ENCODE measurements around the gene PRKD1. TPM values are rescaled to one million over a fixed set of nuclear protein-coding genes. Genes with fewer than 3 reads are reported as not detected.
"Not testable (repeated sequence)": the region's sequence is repeated elsewhere in the genome, so short reads cannot be mapped to it uniquely, and the experiment has no call there.

PRKD1 gene
- total RNA-seq, 1 donor from 2014 or later = not detected

GRCh38 chr14:29745863-29746262 lies 181.8 kb downstream of the PRKD1 start:
- intact Hi-C loops (cut with micrococcal nuclease) = no loop called here

DNA sequence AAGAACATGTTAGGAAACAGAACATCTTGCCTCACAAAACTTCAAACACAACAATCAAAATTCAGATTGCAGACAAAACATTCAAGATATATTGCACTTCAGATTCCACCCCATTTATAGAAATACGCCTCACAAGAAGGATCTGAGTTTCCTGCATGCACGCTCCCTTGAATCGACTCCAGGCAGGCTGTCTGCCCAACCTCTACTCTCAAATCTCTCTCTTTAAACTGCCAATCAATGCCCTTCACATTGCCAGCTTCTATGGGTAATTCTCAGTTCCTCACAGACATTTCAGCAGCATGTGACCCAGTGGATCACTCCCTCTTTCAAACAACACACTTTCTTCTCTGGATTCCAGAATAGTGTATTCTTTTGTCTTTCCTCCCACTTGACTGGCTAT lies 184.1 kb downstream of the PRKD1 start:
- intact Hi-C loops (cut with micrococcal nuclease) = no loop called here

GRCh38 chr14:29741909-29742401 lies 185.7 kb downstream of the PRKD1 start:
- intact Hi-C loops (cut with micrococcal nuclease) = no loop called here

DNA sequence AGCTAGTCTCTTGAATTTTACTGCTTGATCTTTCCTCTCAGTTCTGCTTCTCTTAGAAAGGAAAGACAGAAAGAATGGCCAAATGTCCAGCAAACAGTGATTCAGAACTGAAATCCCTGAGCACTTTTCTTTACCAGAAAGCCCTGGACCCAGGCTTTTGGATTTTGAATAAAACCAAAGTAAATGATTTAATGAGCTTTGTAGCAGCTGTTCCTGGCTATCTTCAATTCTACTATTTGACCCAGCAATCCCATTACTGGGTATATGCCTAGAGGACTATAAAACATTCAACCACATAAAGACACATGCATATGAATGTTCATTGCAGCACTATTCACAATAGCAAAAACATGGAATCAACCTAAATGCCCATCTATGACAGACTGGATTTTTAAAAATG lies 187.2 kb downstream of the PRKD1 start:
- intact Hi-C loops (cut with micrococcal nuclease) = no loop called here

- intact Hi-C loops (cut with micrococcal nuclease) = no loop called here
Measured at GRCh38 chr14:29738950-29739349, 188.7 kb downstream of the PRKD1 start.

DNA sequence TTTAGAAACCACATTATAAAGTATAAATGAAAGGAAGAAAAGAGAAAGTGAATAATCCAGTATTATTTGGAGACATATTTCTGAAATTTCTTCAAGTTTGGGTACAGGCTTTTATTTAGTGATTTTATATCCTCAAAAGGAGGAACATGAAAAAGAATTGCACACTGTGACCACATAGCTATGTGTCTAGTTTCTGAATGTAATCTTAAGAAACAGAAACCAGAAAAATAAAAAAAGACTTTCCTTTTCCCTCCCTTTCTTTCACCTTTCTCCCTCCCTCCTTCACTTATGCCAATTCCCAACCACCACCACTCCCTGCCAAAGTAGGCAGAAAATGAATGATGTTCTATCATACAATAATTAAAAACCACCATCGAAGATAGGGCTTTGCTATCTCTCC lies 189.6 kb downstream of the PRKD1 start:
- intact Hi-C loops (cut with micrococcal nuclease) = no loop called here

- intact Hi-C loops (cut with micrococcal nuclease) = no loop called here
Measured at GRCh38 chr14:29735459-29735858, 192.2 kb downstream of the PRKD1 start.

GRCh38 chr14:29734732-29735131 lies 192.9 kb downstream of the PRKD1 start:
- intact Hi-C loops (cut with micrococcal nuclease) = no loop called here

DNA sequence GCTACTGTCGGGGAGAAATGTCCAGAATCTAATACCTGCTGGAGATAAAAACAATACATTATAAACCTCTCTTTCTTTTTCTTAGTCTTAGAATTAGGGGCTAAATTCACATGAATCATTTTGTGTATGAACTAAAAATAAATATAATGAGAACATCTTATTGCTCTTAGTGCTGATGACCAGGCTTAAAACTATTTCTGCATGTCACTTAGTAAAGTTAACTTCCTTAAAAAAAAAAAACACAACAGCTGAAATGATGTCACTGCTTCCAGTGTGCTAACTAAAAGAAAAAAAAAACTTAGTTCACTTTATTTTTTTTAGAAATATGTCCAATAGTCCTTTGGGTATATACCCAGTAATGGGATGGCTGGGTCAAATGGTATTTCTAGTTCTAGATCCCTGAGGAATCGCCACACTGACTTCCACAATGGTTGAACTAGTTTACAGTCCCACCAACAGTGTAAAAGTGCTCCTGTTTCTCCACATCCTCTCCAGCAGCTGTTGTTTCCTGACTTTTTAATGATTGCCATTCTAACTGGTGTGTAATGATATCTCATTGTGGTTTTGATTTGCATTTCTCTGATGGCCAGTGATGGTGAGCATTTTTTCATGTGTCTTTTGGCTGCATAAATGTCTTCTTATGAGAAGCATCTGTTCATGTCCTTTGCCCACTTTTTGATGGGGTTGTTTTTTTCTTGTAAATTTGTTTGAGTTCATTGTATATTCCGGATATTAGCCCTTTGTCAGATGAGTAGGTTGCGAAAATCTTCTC lies 200.9 kb downstream of the PRKD1 start:
- intact Hi-C loops (cut with micrococcal nuclease) = not testable (repeated sequence)

DNA sequence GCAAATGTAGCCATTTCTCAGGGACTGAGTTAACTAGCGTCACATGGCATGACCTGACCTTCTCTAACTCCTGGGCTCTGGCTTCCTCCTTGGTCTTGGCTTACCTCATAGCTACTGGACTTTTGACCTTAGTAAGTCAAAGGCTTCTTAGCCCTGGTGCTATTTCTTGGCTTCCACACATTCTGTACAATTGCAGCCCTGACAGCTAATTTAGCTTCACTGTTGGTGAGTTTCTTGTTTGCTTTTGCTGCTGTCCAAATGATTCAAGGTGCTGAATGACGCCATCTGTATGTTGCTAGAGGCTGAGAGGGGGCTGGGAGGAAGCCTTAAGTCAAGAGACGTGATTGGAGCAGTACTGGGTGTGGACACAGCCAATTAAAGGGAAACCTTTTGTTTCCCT lies 202.7 kb downstream of the PRKD1 start:
- intact Hi-C loops (cut with micrococcal nuclease) = no loop called here

GRCh38 chr14:29722831-29723230 lies 204.8 kb downstream of the PRKD1 start:
- intact Hi-C loops (cut with micrococcal nuclease) = no loop called here

DNA sequence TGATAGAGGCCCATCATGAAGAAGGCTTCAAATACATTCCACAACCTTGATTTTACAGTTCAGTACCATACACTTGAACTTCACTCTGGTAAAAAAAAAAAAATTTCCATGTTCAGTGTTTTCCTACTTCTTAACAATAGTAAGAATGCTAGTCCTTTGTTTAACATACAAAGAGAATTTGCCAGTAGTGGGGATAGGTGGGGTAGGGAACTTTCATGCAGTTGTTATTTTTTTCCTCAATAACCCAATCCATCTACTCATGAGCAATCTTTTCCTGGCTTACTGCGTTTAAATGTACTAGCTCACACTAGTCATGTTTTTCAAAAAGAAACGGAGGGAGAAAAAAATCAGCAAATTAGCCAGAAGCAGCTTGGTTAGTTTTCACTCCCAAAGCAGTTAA lies 206.1 kb downstream of the PRKD1 start:
- intact Hi-C loops (cut with micrococcal nuclease) = no loop called here

DNA sequence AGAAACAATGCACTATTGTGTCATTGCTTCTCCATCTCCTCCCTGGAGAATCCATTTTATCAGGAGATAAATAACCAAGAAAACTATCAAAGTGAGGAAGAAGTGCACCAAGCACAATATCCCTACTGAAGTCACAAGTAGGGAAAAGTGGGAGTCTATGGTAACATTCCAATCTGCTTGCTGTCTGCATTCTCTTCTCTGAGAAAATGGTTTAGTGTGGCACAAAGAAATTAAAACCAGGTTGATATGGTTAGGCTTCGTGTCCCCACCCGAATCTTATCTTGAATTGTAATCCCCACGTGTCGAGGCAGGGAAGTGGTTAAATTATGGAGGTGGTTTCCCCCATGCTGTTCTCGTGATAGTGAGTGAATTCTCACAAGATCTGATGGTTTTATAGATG lies 209.7 kb downstream of the PRKD1 start:
- intact Hi-C loops (cut with micrococcal nuclease) = no loop called here

- intact Hi-C loops (cut with micrococcal nuclease) = no loop called here
Measured at GRCh38 chr14:29716150-29716549, 211.5 kb downstream of the PRKD1 start.

GRCh38 chr14:29712601-29713000 lies 215.0 kb downstream of the PRKD1 start:
- intact Hi-C loops (cut with micrococcal nuclease) = no loop called here

DNA sequence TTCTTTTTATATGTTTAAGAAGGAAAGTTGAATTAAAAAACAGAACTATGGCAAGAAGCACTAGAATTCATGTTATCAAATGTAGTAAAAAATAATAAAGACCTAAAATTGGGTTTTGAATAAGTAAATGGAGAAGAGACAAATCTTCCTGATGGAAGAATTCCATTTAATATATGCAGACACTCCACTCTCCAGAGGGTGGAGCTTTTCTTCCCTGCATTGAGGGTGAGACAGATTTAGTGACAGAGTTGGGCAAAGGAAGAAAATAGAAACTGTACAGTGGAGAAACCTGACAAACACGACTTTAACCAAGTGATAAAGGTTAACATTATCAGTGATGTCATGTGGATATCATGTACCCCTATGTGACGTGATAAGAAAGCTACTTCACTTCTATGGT lies 217.6 kb downstream of the PRKD1 start:
- intact Hi-C loops (cut with micrococcal nuclease) = no loop called here

DNA sequence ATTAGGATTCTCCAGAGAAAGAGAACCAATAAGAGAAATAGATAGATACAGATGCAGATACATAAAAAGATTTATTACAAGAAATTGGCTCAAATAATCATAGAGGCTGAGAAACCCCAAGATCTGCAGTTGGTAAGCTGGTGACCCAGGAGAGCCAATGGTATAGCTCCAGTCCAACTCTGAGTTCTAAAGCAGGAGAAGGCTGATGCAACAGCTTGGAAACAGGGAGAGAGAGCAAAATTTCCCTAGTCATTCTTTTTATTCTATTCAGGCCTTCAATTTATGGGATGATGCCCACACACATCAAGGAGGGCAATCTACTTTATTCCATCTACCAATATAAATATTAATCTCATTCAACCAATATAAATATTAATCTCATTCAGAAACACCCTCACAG lies 218.2 kb downstream of the PRKD1 start:
- intact Hi-C loops (cut with micrococcal nuclease) = no loop called here

- intact Hi-C loops (cut with micrococcal nuclease) = no loop called here
Measured at GRCh38 chr14:29706700-29707099, 220.9 kb downstream of the PRKD1 start.

- intact Hi-C loops (cut with micrococcal nuclease) = no loop called here
Measured at GRCh38 chr14:29705801-29706200, 221.8 kb downstream of the PRKD1 start.

GRCh38 chr14:29689597-29689996 lies 238.1 kb downstream of the PRKD1 start:
- intact Hi-C loops (cut with micrococcal nuclease) = not testable (repeated sequence)

DNA sequence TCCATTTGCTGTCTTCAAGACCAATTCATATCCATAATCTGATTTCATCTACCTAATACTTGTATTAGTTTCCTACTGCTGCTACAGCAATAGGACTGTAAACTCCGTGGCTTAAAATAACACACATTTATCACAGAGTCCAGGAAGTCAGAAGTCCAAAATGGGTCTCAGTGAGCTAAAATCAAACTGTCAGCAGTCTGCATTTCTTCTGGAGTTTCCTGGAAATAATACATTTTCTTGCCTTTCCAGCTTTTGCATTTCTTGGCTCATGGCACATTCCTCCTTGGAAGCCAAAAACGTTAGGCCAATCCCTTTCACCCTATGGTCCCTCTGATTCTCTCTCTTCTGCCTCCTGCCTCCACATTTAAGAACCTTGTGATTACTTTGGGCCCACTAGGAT lies 239.8 kb downstream of the PRKD1 start:
- intact Hi-C loops (cut with micrococcal nuclease) = no loop called here

- intact Hi-C loops (cut with micrococcal nuclease) = no loop called here
Measured at GRCh38 chr14:29687071-29687765, 240.4 kb downstream of the PRKD1 start.

DNA sequence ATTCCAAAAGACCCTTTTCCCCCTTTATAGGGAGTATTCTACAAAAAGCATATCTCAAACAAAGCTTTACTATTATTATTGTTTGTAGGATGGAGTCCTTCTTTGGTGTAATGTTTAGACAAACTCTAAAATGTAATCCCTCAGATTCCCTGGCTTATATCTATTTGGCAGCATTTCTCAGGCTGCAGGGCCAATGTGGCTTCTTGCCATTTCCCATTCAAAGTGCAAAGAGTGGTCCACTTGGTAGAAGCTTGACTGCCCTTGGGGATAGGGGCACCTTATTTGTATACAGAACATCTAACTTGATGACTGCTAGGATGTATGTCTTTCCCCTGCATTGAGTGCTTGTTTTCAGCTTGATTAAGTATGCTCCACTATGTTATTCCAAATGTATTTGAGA lies 242.7 kb downstream of the PRKD1 start:
- intact Hi-C loops (cut with micrococcal nuclease) = no loop called here

Data from T-helper 2 cell treated with Interferon-gamma antibody and Interleukin-4, amounts not matched to agents 100 ng/mL and 5 ng/mL, for 36 hours (primary cell).